Measurements from ENCODE around the gene ATP6V1F.
"Not testable (repeated sequence)": the region's sequence is repeated elsewhere in the genome, so short reads cannot be mapped to it uniquely, and the experiment has no call there.

ATP6V1F gene

GRCh38 chr7:128900237-128900636, 37.6 kb downstream of the ATP6V1F start:
- no peak for DNase-seq (ENCODE audit: low read depth in 2 of 2)

DNA sequence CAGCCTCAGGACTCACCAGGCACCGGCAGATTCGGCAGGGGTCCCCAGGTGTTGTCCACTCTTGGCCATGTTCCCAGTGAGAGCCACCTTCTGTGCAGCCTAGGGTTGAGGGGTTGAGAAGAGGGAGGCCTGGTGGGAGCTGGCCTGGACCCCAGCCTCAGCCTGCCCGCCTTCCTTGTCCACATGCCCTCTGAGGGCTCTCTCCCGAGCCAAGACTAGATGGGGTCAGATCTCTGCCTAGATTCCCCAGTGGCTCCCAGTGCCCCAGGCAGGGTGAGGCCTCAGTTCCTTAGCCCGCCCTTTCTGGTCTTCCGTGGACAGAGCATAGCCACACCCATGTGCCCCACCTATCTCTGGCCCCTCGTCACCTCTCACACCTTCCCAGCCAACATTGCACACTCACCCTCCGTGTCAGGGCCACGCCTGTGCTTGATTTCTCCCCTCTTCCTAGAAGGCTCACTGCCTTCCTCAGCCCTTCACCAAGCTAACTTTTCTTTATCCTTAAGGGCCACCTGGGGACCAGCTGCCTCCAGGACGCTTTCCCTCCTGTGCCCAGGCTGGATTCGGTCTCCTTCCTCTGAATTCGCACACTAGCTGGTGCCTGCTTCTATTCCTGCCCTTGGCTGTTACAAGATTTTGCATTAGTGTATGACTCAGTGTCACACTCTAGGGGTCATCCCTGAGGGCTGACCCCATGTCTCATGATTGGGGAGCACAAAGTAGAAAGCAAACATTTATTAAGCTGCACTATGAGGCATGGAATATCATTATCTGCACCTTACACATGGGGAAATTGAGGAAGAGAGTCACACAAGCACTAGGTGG, 40.3 kb downstream of the ATP6V1F start:
- no peak for DNase-seq (ENCODE audit: low read depth in 2 of 2)

DNA sequence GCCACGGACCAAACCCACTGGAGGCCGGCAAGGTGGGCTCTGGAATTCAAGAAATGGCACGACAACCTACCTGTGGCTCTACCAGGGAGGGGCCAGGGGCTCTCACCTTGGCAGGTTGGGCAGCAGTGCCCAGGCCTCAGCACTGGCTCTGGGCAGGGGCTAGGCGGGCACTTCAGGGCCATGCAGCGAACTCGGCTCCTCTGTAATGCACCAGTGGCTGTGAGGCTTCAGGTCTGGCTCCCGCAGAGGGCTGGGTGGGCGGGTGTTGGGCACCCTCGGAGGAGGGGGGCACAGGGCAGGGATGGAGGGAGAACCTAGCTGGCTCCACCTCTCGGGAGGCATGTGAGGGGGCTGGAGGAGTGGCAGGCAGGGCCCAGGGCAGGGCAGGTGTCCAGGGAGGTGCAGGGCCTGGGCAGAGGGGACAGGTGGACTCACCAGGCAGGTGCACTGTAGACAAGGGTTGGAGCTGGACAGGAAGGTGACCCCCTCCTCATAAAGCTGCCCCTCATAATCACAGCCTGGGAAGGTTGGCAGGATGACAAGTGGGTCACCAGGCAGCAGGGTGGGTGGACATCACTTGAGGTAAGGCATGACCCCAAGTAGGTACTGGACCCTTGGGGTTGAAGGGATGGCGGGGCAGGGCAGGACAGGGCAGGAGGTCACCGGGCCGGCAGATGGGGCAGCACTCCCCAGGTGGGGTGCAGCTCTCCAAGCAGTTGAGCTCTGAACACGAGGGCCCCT, 41.1 kb downstream of the ATP6V1F start:
- DNase-seq (ENCODE audit: low read depth in 2 of 2): no peak

DNA sequence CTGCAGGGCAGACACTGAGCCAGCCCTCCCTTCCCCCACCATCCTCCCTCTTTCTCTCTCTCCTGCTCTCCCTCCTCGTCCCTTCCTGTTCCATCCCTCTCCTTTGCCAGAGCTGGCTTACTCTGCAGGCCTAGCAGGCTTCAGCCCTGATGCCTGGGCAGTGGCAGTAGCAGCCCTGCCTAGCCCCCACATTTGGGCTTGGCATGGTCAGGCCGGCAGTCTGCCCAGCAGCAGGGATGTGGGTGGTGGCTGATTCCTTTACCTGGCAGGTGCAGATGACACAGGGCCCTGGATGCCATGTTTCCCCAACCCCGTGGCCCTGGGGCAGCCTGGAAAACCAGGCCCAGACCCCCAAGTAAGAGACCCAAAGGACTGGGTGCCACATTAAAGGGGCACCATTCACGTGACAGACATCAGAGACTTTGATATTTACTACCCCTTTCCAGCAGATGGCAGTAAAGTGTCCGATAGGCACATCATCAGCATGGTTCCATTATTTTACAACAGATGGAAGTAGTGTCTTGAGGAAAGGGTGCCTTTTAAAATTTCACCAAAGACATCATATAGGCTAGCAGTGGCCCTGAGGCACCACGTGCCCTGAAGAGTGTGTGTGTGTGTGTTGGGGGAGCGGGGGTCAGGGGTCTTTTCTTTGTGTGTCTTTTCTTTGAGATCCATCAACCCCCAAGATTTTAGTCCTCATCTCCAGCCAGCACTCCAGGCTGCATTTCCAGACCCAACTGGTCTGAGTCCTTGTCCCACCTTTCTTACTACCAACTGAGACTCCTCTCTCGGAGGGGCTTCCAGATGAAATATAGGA, 41.9 kb downstream of the ATP6V1F start:
- DNase-seq (ENCODE audit: low read depth in 2 of 2): no peak

DNA sequence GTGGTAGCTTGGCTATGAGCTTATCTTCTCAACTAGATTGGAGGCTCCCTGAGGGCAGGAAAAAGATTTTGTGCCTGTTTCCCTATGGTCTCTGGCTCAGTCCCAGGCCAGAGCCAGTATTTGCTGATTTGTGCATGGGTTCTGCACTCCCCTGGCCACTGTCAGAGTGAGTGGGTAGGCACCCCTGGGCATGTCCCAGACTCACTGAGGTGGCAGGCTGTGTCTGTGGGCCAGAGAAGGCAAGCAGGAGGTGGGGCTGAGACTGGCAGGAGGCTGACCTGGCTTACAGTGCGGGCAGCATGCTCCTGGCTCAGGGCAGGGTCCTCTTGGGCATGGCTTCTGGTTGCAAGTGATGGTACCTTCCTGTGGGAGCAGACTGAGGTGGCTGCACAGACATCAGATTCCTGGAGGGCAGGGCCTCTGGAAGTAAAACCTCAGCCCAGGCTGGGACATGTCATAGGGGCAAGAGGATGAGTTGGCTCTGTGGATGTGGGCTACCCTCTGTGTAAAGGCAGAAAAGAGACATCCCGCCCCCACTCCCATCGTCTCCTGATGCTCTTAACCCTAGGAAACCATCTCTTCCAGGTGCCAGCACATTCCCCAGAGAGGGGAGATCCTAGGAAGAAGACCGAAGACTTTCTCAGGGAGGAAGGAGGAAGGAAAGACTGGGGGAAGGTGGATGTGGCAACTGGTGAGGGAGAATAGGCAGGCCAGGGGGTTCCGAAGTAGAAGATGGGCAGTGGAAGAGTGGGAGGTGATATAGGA, 43.5 kb downstream of the ATP6V1F start:
- no peak for DNase-seq (ENCODE audit: low read depth in 2 of 2)

DNA sequence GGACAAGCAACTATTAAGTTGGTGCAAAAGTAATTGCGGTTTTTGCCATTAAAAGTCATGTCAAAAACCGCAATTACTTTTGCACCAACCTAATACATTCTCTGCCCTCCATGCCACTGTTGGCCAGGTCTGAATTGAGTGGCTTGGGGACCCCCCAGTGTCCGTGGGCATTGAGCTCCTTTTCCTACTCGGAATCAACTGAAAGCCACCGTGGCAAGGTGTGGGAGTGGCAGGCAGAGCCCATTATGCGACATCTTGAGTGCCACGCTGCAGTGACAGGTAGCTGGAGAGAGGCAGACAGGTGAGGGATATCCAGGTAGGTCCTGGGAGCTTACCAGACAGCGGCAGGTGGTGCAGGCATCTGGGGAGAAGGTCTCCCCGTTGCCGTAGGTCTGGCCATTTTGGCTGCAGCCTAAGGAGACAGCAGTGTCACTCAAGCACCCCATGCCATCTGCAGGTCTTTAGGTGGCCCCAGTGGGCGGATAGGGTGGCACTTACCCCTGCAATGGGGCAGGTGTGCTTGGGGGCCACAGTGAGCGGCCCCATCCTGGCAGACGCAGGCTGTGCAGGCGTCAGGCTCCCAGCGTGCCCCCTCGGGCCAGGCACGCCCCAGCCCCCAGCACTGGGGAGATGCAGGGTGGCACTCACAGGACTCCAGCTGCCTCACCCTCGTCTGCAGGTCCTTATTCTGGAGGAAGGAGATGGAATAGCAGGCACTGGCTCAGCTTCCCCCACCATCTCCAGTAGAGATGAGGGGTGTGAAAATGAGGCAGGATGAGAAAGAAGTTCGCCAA, 44.3 kb downstream of the ATP6V1F start:
- no peak for DNase-seq (ENCODE audit: low read depth in 2 of 2)

DNA sequence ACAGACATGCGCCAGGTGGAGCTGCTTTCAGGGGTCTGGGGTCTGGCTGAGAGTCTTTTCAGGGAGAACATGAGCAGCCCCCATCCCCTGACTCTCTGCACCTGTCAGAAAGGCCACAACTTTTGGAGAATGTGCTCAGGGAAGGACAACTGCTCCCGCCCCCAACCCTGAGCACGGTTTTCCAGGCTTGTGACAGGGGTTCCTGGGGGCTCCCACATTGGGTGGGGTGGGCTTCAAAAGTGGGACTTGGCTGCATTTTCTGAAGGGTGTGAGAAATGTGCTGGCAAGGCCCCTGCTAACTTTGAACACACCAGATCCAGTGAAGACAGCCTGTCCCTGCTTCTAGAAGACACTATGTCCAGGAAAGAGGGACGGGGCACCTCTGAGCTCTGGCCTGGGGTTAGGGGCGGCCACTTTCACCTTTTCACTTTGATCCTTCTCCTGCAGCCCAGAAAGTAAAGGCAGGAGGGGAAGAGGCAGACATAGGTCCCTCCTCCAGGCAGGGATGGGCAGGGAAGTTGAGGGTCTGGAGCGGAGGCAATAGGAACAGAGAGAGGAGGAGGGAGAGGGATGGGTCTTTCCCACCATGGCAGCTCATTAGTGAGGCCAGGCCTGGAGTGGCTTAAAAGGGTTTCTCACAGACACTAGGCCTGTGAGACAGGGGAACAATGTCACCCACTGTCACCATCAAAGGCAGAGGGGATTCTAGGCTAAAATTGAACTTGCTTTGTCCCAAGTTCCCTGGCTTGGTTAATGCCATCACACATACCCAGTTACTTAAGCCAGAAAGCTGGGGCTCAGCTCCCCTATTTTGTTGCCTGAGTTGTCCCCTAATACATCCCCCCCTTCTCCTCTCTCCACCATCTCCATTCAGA, 46.3 kb downstream of the ATP6V1F start:
- no peak for DNase-seq (ENCODE audit: low read depth in 2 of 2)

DNA sequence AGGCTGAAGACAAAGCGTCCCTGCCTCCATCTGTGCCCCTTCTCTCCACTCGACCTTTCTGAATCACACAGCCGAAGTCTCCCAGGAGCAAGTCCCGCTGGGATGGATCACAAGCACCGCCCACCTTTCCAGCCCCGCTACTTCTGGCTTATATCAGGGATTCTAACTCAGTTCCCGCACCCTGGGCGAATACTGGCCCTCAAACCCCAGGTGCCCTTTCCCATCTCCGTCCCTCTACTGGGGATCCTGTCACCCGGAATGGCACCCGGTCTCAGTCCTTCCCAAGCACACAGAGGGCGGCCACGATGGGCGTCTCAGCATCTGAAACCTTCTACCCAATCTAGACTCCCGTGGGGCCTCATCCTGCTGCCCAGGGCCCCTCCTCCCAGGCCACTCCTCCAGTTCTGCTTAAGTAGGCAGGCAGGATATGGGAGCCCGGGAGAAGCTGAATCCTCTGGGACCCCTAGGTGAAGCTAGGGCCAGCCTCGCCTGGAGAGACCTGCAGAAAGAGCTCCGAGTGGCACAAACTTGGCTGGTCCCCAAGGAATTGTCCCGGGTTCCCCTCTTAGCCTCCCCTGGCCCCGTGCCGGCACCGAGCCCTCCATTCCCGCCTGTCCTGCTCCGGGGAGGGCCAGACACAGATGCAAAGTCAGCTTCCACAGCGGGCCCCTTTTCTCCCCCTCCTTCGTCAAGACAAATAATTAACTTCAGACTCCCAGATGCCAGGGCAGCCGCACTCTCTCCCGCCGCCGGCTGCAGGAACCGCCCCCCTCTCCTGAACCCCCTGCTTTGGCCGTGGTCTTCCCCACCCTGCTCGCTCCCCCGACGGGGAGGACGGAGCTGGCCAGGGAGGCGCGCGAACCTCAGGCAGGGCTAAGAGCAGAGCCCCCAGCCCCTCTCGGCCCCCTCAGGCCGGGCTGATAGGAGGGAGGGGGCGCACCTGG, 47.2 kb downstream of the ATP6V1F start:
- DNase-seq (ENCODE audit: low read depth in 2 of 2): no peak

DNA sequence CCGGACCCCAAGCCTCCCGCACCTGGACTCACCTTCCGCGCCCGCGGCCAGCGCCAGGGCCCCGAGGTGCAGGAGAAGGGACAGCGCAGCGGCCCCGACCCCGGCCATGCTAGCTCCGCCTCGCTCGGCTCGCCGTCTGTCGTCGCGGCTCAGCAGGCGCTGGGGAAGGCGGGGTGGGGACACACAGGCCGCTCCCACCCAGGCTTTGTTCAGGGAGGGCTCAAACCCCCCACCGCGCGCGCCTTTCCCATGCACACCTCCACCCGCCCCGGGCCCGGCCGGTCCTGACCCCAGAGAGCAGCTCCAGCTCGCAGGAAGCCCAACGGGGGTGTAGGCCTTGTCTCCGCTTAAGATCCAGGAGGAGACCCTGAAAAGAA, 47.9 kb downstream of the ATP6V1F start, which contains the start of gene KCP:
Gene KCP, minus strand, starts transcription at position 141 of the 377 bp plus-strand sequence. Its CDS starts 33 bp downstream, at position 108.
- no peak for DNase-seq (ENCODE audit: low read depth in 2 of 2)

- DNase-seq (ENCODE audit: low read depth in 2 of 2): no peak
Observed at GRCh38 chr7:128911423-128912031, 48.9 kb downstream of the ATP6V1F start.

GRCh38 chr7:128912281-128912680, 49.6 kb downstream of the ATP6V1F start:
- no peak for DNase-seq (ENCODE audit: low read depth in 2 of 2)

- not testable (repeated sequence) for DNase-seq (ENCODE audit: low read depth in 2 of 2)
Observed at GRCh38 chr7:128912709-128913495, 50.2 kb downstream of the ATP6V1F start.

DNA sequence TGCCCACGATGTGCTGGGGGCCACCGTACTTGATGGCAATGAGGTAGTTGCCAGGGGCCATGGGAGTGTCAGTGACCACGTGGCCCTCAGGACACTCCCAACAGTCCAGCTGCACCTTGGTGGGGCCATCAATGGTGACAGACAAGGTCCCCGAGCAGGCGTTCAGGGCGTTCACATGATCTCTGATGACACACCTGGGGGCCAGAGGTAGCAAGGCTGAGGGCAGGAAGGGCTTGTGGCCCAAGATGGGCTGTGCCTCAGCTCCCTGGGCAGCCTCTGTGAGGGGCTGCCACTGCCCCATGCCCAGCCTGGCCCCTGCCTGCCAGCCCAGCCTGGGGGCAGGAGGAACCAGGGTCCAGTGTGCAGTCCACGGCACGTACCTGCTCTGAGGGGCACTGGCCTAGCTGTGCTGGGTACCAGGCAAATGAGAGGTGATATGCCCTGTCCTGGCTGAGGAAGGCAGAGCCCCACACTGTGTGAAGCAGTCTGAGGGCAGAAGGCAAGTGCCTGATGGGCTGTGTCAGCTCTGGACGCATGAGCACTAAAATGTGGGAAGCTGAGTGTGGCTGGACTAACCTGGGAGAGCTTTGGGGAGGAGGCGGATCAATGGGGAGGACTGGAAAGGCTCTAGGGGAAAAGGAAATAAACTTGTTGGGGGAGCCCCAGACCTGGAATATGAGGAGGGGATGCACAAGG, 51.4 kb downstream of the ATP6V1F start:
- DNase-seq (ENCODE audit: low read depth in 2 of 2): no peak

- no peak for DNase-seq (ENCODE audit: low read depth in 2 of 2)
Observed at GRCh38 chr7:128914566-128915151, 52.0 kb downstream of the ATP6V1F start.

GRCh38 chr7:128915271-128915819, 52.7 kb downstream of the ATP6V1F start:
- no peak for DNase-seq (ENCODE audit: low read depth in 2 of 2)
